ELF-1 (cell line): ENCODE results near the gene MMUT.
"Not testable (repeated sequence)": the region's sequence is repeated elsewhere in the genome, so short reads cannot be mapped to it uniquely, and the experiment has no call there.

Experiments
- DNase-seq: peaks from one replicate; pipeline ENCODE4 v3.0.0-alpha.2; 2016; ENCODE audit warnings: low read depth, low spot score

Gene MMUT

GRCh38 chr6:49462927-49463611 is at the start of gene MMUT, which contains the start of gene CENPQ:
Gene MMUT, minus strand, starts transcription at chr6:49463253. Its CDS starts 3,787 bp downstream, at chr6:49459466.
Gene CENPQ, plus strand, starts transcription at chr6:49463370. Its CDS starts 6,807 bp downstream, at chr6:49470177.
- DNase-seq, result peak; percentile 98

GRCh38 chr6:49509342-49509741 is 46.3 kb upstream of the MMUT start:
- no peak for DNase-seq

DNA sequence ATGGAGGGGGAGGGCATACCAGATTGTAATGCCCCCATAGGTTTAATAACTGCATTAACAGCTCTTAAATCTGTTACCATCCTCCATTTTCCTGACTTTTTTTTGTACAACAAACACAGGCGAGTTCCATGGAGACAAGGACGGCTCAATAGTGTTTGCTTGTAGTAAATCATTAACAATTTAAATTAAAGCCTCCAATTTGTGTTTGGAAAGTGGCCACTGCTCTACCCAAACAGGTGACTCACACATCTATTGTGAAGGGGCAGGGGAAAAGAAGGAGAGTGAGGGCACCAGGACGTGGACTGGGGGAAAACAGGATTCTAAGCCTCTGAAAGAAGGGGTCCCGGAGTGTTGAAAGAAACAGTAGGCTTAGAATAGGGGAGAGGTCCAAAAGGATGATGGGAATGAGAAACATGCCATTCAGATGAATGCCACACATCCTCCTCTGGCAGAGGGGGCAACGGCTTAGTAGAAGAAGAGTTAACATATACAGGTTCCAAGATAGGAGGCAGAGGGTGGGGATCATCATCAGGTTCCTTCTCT is 43.6 kb upstream of the MMUT start:
- no peak for DNase-seq

DNA sequence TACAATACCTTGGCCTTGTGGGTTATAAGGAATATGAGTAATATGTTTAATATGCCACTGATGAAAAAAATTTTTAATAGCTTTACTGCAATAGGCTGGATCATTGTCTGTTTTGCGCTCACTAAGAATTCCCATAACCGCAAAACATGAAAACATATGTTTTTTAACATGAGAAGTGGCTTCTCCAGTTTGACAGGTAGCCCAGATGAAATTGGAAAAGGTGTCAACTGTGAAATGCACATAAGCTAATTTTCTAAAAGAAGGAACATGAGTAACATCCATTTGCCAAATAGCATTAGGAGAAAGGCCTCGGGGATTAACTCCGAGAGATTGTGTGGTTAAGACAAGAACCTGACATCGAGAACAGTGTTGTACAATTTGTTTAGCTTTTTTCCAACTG is 41.6 kb upstream of the MMUT start:
- no peak for DNase-seq

DNA sequence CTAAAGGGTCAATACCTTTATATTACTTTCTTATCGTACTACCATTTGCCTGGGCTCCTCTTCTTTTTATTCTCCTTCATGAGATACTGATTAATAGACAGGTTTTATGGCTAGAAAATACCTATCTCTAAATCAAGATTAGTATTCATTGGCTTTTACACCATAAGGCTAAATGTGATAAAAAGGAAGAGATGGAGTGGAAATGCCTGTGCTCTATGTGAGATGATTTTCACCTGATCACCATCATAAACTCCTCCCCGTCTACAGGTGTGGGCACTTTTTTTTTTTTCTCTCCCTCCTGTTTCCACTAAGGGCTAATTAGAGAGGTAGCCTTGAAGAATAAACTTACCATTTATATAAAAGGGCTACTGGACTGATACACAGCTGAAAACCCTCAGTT is 36.6 kb upstream of the MMUT start, which contains the start of gene GLYATL3:
GLYATL3 (plus strand) TSS at position 301 of the 400 bp plus-strand sequence. CDS start 12,068 bp downstream, outside the sequence.
- no peak for DNase-seq

- no peak for DNase-seq
These were observed 36.1 kb upstream of the MMUT start for GRCh38 chr6:49499126-49499525.

GRCh38 chr6:49497304-49497703 is 34.3 kb upstream of the MMUT start:
- DNase-seq, result no peak

GRCh38 chr6:49490633-49491032 is 27.6 kb upstream of the MMUT start:
- no peak for DNase-seq

DNA sequence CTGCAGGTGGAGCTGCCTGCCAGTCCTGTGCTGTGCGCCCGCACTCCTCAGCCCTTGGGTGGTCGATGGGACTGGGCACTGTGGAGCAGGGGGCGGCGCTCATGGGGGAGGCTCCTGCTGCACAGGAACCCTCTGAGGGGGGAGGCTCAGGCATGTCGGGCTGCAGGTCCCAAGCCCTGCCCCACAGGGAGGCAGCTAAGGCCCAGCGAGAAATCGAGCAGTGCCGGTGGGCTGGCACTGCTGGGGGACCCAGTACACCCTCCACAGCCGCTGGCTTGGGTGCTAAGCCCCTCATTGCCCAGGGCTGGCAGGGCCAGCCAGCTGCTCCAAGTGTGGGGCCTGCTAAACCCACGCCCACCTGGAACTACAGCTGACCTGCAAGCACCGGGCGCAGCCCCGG is 20.3 kb upstream of the MMUT start:
- DNase-seq, result not testable (repeated sequence)

- not testable (repeated sequence) for DNase-seq
These were observed 18.8 kb upstream of the MMUT start for GRCh38 chr6:49481846-49482245.

DNA sequence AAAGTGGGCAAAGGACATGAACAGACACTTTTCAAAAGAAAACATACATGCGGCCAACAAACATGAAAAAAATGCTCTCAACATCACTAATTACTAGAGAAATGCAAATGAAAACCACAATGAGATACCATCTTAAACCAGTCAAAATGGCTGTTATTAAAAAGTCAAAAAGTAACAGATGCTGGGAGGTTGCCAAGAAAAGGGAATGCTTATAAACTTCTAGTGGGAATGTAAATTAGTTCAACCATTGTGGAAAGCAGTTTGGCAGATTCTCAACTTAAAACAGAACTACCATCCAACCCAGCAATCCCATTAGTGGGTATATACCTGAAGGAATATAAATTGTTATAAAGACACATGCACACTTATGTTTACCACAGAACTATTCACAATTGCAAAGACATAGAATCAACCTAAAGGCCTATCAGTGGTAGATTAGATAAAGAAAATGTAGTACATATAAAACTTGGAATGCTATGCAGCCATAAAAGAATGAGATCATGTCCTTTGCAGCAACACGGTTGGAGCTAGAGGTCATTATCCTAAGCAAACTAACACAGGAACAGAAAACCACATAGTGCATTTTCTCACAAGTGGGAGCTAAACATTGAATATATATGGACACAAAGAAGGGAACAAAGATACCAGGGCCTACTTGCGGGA is 16.4 kb upstream of the MMUT start:
- no peak for DNase-seq

- DNase-seq, result not testable (repeated sequence)
These were observed 13.5 kb upstream of the MMUT start for GRCh38 chr6:49476564-49476963.

GRCh38 chr6:49468042-49468441 is 5.0 kb upstream of the MMUT start:
- DNase-seq, result no peak

GRCh38 chr6:49464691-49465090 is 1.6 kb upstream of the MMUT start:
- no peak for DNase-seq

DNA sequence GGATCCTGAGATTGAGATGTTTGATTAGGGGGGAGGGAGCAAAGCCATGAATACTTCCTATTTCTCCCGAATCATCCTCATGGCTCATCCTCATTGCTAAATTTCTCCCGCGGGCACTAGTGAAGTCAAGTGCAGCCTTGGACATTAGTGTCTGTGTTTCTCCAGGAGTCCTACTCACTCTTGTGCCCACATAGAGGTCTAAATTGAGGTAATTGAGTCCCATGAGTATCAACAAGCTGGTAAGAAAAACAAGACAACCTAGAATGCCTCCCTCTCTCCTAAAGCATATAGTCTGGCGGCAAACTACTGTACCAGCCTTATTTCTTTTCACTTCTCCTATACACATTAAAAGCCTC is 537 bp upstream of the MMUT start:
- no peak for DNase-seq

DNA sequence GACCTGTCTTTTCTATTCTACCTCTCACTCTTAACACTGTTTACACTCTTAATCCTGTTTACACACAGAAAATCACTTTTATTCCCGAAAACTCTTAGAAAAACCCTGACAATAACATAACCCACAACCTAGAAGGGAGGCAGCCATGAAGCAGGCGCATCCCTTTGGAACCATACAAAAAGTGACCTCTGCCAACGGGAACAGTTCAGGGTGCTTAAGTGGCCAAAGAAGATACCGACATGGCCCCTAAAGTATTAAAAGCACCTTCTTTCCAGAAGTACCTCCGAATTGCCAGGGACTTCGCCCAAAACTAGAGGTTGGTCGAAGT is 490 bp downstream of the MMUT start:
- DNase-seq, result no peak

GRCh38 chr6:49462071-49462470 is 982 bp downstream of the MMUT start:
- no peak for DNase-seq

DNA sequence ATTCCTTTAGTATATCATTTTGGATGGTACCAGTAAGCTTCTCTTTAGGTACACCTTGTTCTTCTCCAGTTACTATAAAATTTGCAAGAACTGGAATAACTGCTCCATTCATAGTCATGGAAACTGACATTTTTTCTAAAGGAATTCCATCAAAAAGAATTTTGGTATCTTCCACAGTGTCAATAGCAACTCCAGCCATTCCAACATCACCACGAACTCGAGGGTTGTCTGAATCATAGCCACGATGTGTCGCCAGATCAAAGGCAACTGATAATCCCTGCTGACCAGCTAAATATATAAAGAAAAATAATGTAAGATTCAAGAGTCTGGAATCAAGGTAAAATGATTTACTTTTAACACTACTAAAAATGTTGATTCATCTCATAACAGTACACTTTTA is 5.3 kb downstream of the MMUT start:
- DNase-seq, result no peak

DNA sequence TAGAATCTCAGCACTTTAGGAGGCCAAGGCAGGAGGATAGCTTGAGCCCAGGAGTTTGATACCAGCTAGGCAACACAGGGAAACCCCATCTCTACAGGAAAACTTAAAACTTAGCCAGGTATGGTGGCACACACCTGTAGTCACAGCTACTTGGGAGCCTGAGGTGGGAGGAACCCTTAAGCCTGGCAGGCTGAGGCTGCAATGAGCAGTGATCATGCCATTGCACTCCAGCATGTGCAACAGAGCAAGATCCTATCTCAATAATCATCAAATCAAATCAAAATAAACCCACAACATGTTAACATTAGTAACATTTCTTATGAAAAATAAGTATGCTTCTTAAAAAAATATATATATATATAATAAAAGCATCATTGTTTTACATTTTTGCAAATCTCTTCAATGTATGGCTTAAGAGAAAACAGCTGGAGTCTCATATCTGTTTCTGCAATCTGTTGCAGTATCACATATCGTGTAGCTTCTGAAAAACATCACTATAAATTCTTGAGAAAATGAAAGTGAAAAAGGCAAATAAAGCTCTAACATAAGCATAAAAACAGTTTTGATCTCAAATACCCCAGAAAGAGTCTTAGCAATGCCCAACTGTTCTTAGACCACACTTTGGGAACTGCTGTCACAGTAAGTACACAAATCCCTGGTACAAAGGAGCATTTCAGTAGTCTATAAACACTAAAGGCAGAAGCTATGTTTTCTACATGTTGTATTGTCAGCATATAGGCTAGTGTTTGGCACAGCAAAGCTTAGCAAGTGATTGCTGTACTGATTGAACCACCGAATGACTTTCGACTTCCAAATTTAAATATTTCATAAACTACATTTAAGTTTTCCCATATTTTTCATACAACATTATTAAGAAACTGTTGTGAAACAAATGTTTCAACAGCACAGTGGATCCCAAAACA is 8.0 kb downstream of the MMUT start:
- no peak for DNase-seq

- DNase-seq, result no peak
These were observed 9.8 kb downstream of the MMUT start for GRCh38 chr6:49453221-49453620.

GRCh38 chr6:49430866-49431265 is 32.2 kb downstream of the MMUT start:
- DNase-seq, result no peak

- DNase-seq, result no peak
These were observed 32.9 kb downstream of the MMUT start for GRCh38 chr6:49430187-49430586.
